Posterior vena cava (tissue), 2 donors: ENCODE measurements around the gene ATP5F1A. TPM values are rescaled to one million over a fixed set of nuclear protein-coding genes. Genes with fewer than 3 reads are reported as not detected.
"Not testable (repeated sequence)": the region's sequence is repeated elsewhere in the genome, so short reads cannot be mapped to it uniquely, and the experiment has no call there.

ENCODE experiments used
- DNase-seq: peaks from one replicate; pipeline ENCODE4 v3.0.0-alpha.2; 2020; ENCODE audit warnings: low spot score
- intact Hi-C, 2 donors: fragments of 100-400 bp; cut with DNase I; formaldehyde crosslinking; loops; one replicate each; pipeline versions ENCODE4 v1.14.1 to v1.14.2; 2022 to 2023
- total RNA-seq, 2 donors: library from RNA; stranded (reverse); fragmentation: NEBNext Ultra II Directional; extraction: Animal tissue kit (Norgen Biotek cat#: 25700); gene quantifications; one replicate each; pipeline ENCODE4 v1.2.1, GENCODE V29; 2021
- donor health status: DM: yes; HTN: yes; CAD: no.
- donor health status: DM: yes; HTN: yes; CAD: no.

Gene ATP5F1A
- total RNA-seq, 2 donors from 2014 or later: 236 to 263 TPM

- DNase-seq: no peak
- intact Hi-C loops: no loop called here
Measured at GRCh38 chr18:46053368-46054095, 44.6 kb downstream of the ATP5F1A start.

DNA sequence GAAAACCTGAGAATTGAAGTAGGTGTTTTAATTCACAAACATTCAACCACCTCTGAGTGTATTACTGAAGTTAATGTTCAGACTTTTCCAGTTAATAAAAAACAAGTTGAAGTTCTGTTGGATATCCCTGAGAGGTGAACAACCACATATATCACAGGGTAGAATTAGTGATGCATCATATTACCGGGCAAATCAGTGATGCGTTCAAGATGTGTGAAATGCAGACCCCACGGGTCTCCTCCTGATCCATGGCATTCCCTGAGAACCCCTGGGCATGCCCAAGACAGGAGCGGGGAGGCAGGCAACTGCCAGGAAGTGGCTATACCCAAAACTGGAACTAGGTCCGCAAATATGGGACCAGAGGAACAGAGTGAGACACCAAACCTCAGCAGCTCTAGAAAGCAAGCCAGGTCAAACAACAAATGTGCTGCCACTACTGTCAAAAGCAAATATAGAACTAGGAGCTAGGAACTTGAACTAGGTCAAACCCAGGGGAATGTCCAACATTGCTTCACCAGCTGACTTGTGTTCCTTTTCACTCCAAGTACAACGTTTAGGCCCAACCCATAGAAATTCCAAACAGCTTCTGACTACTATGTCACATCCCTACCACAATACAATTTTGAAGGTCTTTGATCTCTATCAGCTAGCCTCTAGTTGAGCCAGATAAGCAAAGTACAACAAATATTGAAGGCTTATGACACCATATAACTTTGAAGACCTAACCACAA lies 46.2 kb downstream of the ATP5F1A start:
- no peak for DNase-seq
- intact Hi-C loops: no loop called here

- DNase-seq: no peak
- intact Hi-C loops: no loop called here
Measured at GRCh38 chr18:46050268-46050667, 47.8 kb downstream of the ATP5F1A start.

- no peak for DNase-seq
- intact Hi-C loops: no loop called here
Measured at GRCh38 chr18:46048641-46049040, 49.5 kb downstream of the ATP5F1A start.

GRCh38 chr18:46047369-46047768 lies 50.7 kb downstream of the ATP5F1A start:
- DNase-seq, intact Hi-C loops: not testable (repeated sequence)

DNA sequence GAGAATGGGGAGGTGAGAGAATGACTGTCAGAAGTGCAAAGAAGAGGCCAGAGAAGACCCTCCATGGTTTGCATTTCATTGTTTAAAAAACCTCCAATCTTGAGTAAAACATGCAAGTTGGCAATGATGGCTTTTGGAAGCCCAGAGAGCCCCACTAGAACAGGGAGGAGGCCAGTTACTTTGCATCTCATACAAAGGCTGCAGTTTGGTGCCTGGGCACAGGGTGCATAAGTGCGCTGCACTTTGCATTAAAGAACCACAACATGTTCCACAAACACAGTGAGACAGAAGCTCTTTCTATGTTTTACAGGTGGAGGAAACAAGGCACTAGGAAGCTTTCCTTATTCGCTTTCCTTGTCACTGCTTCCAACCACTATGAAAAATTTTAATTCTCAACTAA lies 51.4 kb downstream of the ATP5F1A start:
- no peak for DNase-seq
- intact Hi-C loops: no loop called here

GRCh38 chr18:46046126-46046525 lies 52.0 kb downstream of the ATP5F1A start:
- intact Hi-C loops: no loop called here

GRCh38 chr18:46042571-46043123 lies 55.4 kb downstream of the ATP5F1A start:
- intact Hi-C loops: no loop called here
- DNase-seq: no peak

More at GRCh38 chr18:46046126-46046525, 52.0 kb downstream of the ATP5F1A start:
- DNase-seq: no peak

- no peak for DNase-seq
- intact Hi-C loops: no loop called here
Measured at GRCh38 chr18:46040747-46041104, 57.4 kb downstream of the ATP5F1A start.

GRCh38 chr18:46040033-46040746 lies 57.9 kb downstream of the ATP5F1A start:
- no peak for DNase-seq
- intact Hi-C loops: no loop called here

DNA sequence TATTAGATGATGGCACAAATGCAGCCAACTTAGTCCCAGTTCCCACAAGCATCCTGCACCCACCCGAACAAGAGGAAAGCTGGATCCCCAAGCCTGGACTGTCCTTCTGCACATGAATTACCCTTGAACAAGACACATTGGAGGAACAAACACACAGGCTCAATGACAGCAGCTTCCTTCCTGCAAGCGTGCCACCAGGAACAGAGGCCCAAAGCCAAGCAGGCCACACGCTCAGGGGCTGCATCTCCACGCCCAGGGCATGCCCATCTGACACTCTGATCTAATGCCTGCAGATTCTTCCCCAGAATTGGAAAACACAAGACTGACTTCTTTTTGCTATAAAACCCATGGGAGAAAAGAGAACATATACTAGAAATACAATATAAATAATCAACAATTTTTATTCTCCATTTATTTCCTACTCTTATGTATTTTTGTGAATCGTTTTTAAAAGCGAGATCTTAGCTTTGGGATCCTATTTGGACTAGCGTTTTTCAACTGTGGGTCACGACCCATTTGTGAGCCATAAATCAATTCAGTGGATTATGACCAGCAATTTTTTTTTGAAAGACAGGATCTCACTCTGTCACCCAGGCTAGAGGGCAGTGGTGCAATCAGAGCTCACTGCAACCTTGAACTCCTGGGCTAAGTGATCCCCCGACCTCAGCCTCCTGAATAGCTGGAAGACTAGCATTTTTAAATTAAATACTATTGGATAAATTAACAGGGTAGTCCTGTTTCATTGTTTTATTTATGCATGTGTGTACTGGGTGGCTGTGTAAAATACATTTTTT lies 60.4 kb downstream of the ATP5F1A start:
- intact Hi-C loops: no loop called here
- DNase-seq: no peak

DNA sequence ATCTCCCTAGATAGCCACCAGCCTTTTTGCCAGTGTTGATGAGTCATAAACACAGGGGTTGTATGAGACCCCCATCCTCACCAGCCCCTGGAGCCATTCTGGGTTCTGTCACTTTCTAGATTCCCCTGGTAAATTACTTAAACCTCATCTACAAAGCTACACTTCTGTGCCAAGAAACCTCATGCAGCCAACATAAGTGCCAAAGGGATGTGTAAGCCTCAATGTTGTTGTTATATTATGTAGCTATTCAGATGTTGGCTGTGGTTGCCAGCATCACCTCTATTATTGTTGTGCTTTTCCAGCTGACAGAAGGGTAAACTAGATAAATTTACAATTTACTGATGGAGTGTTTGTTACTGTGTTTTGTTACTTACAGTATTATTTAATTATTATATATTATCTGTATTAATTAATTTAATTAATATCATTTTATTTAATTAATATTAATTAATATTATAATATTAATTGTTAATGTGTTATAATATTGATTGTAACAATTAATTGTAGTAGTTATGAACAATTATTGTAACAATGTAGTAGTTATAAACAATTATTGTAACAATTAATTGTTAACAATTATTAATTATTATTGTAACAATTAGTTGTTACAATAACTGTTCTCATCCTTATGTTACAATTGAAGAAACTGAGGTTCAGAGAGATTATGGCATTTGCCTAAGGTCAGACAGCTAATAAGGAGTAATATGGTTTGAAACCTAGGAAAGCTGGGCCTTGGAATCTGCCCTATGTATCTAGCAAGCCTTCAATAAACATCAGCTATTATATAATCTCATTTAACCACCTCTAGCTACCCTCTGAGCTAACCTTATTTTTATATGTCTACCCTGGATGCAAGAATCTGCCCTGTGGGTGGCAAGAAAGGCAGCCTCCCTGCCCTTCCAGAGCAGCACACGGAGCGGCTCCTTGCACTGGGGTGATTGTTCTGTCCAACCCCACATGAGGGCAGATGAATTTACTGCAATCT lies 62.1 kb downstream of the ATP5F1A start:
- no peak for DNase-seq
- intact Hi-C loops: no loop called here

GRCh38 chr18:46034230-46034629 lies 63.9 kb downstream of the ATP5F1A start:
- intact Hi-C loops: no loop called here
- no peak for DNase-seq

DNA sequence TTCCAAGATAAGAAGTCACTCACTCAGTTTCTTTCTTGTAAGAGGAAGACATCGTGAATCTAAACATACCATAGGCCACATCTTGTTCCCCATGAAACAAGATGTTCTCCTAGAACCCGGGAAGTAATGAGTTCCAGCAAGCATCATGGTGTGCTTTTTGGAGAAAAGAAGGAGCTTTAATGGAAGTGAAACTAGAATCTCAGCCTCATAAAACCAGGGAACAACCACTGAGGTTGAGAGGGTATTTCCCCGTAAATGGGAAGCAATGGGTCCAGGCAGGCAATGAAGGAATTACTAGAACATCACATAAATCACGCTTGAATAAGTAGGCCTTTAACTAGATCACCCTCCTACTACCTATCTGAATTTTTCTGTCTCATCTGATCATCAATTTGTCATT lies 66.4 kb downstream of the ATP5F1A start:
- intact Hi-C loops: no loop called here
- DNase-seq: no peak
